ENCODE data around the gene RPL22.

RPL22 gene

GRCh38 chr1:6200188-6200809 lies 904 bp upstream of the RPL22 start:
- no peak for TF ChIP-seq CTCF (conservative IDR thresholded peaks at IDR 0.05; ENCODE audit: low read depth, low read length)
- DNase-seq (ENCODE audit: low read depth), result no peak
- H3K4me3 ChIP-seq (ENCODE audit: low read depth, low read length), result peak overlapping the region; percentile 99

- peak; percentile 37 for DNase-seq (ENCODE audit: low read depth)
- peak overlapping the region; percentile 99 for H3K4me3 ChIP-seq (ENCODE audit: low read depth, low read length)
- TF ChIP-seq CTCF (conservative IDR thresholded peaks at IDR 0.05; ENCODE audit: low read depth, low read length), result no peak
Measured at GRCh38 chr1:6198646-6199297, 623 bp downstream of the RPL22 start.

GRCh38 chr1:6197746-6198427 lies 1.5 kb downstream of the RPL22 start:
- no peak for TF ChIP-seq CTCF (conservative IDR thresholded peaks at IDR 0.05; ENCODE audit: low read depth, low read length)
- peak overlapping the region; percentile 99 for H3K4me3 ChIP-seq (ENCODE audit: low read depth, low read length)
- DNase-seq (ENCODE audit: low read depth), result no peak

GRCh38 chr1:6191968-6192367 lies 7.4 kb downstream of the RPL22 start:
- no peak for TF ChIP-seq CTCF (conservative IDR thresholded peaks at IDR 0.05; ENCODE audit: low read depth, low read length)
- no peak for DNase-seq (ENCODE audit: low read depth)
- H3K4me3 ChIP-seq (ENCODE audit: low read depth, low read length), result no peak overlapping the region

- TF ChIP-seq CTCF (conservative IDR thresholded peaks at IDR 0.05; ENCODE audit: low read depth, low read length), result no peak
- no peak for DNase-seq (ENCODE audit: low read depth)
- no peak overlapping the region for H3K4me3 ChIP-seq (ENCODE audit: low read depth, low read length)
Measured at GRCh38 chr1:6188466-6188865, 10.9 kb downstream of the RPL22 start.

GRCh38 chr1:6185635-6186382 lies 13.6 kb downstream of the RPL22 start:
- peak; percentile 76 for TF ChIP-seq CTCF (conservative IDR thresholded peaks at IDR 0.05; ENCODE audit: low read depth, low read length)
- DNase-seq (ENCODE audit: low read depth), result peak; percentile 67

More at GRCh38 chr1:6185635-6186382, 13.6 kb downstream of the RPL22 start:
- H3K4me3 ChIP-seq (ENCODE audit: low read depth, low read length), result no peak overlapping the region

Data from choroid plexus epithelial cell (primary cell).